NCI-H1417 treated with DMSO at 0.1 percent for 48 hours (cell line): Measurements from ENCODE around the gene VWC2L.

Source experiments
- DNase-seq: peaks from one replicate; lab custom pipeline; 2025; lab: John Stamatoyannopoulos, UW

The VWC2L gene

GRCh38 chr2:214469728-214470127, 58.9 kb downstream of the VWC2L start:
- DNase-seq = no peak

- no peak for DNase-seq
Measured at GRCh38 chr2:214471382-214471781, 60.5 kb downstream of the VWC2L start.

GRCh38 chr2:214471990-214472389, 61.1 kb downstream of the VWC2L start:
- no peak for DNase-seq

GRCh38 chr2:214477305-214477704, 66.5 kb downstream of the VWC2L start:
- no peak for DNase-seq

GRCh38 chr2:214481204-214481603, 70.3 kb downstream of the VWC2L start:
- DNase-seq = no peak

GRCh38 chr2:214482728-214483127, 71.9 kb downstream of the VWC2L start:
- DNase-seq = no peak

- no peak for DNase-seq
Measured at GRCh38 chr2:214484239-214484638, 73.4 kb downstream of the VWC2L start.

- DNase-seq = no peak
Measured at GRCh38 chr2:214484701-214485100, 73.8 kb downstream of the VWC2L start.

- DNase-seq = no peak
Measured at GRCh38 chr2:214489181-214489580, 78.3 kb downstream of the VWC2L start.

- DNase-seq = no peak
Measured at GRCh38 chr2:214489702-214490101, 78.8 kb downstream of the VWC2L start.

- DNase-seq = no peak
Measured at GRCh38 chr2:214492152-214492551, 81.3 kb downstream of the VWC2L start.

- no peak for DNase-seq
Measured at GRCh38 chr2:214492608-214493007, 81.8 kb downstream of the VWC2L start.

GRCh38 chr2:214497489-214497888, 86.6 kb downstream of the VWC2L start:
- DNase-seq = no peak

- DNase-seq = no peak
Measured at GRCh38 chr2:214503568-214503967, 92.7 kb downstream of the VWC2L start.

GRCh38 chr2:214504599-214505376, 93.9 kb downstream of the VWC2L start:
- DNase-seq = no peak

GRCh38 chr2:214507032-214507431, 96.2 kb downstream of the VWC2L start:
- no peak for DNase-seq

- DNase-seq = no peak
Measured at GRCh38 chr2:214514704-214515103, 103.8 kb downstream of the VWC2L start.

GRCh38 chr2:214515111-214515510, 104.3 kb downstream of the VWC2L start:
- DNase-seq = no peak

GRCh38 chr2:214519258-214519818, 108.5 kb downstream of the VWC2L start:
- no peak for DNase-seq

GRCh38 chr2:214529021-214529420, 118.2 kb downstream of the VWC2L start:
- no peak for DNase-seq

GRCh38 chr2:214529514-214529913, 118.7 kb downstream of the VWC2L start:
- no peak for DNase-seq

- no peak for DNase-seq
Measured at GRCh38 chr2:214533541-214533940, 122.7 kb downstream of the VWC2L start.

GRCh38 chr2:214536625-214537024, 125.8 kb downstream of the VWC2L start:
- no peak for DNase-seq

- no peak for DNase-seq
Measured at GRCh38 chr2:214537929-214538328, 127.1 kb downstream of the VWC2L start.
